GM18858 (cell line): Measurements from ENCODE around the gene CUBN.

ENCODE experiments used
- ATAC-seq: cut with Tn5 transposase; IDR thresholded peaks from one replicate; pipeline ENCODE4 v1.9.1; 2021; ENCODE audit not compliant: unreplicated experiment

CUBN gene

GRCh38 chr10:16954280-16955030, 175.2 kb downstream of the CUBN start:
- ATAC-seq = no peak

- ATAC-seq = no peak
Observed at GRCh38 chr10:16953270-16953669, 176.3 kb downstream of the CUBN start.

GRCh38 chr10:16952610-16953009, 177.0 kb downstream of the CUBN start:
- no peak for ATAC-seq

- no peak for ATAC-seq
Observed at GRCh38 chr10:16952080-16952479, 177.5 kb downstream of the CUBN start.

GRCh38 chr10:16950656-16951601, 178.7 kb downstream of the CUBN start:
- no peak for ATAC-seq

GRCh38 chr10:16949816-16950215, 179.8 kb downstream of the CUBN start:
- no peak for ATAC-seq

GRCh38 chr10:16948361-16948760, 181.2 kb downstream of the CUBN start:
- ATAC-seq = no peak

GRCh38 chr10:16947069-16947468, 182.5 kb downstream of the CUBN start:
- ATAC-seq = no peak

- no peak for ATAC-seq
Observed at GRCh38 chr10:16945593-16945992, 184.0 kb downstream of the CUBN start.

GRCh38 chr10:16944986-16945385, 184.6 kb downstream of the CUBN start:
- ATAC-seq = no peak

GRCh38 chr10:16944402-16944801, 185.2 kb downstream of the CUBN start:
- ATAC-seq = no peak

GRCh38 chr10:16943295-16944285, 186.0 kb downstream of the CUBN start:
- ATAC-seq = no peak

GRCh38 chr10:16942381-16943078, 187.1 kb downstream of the CUBN start:
- no peak for ATAC-seq

- no peak for ATAC-seq
Observed at GRCh38 chr10:16941870-16942269, 187.7 kb downstream of the CUBN start.

- ATAC-seq = no peak
Observed at GRCh38 chr10:16941067-16941466, 188.5 kb downstream of the CUBN start.

- no peak for ATAC-seq
Observed at GRCh38 chr10:16938952-16939351, 190.7 kb downstream of the CUBN start.

- no peak for ATAC-seq
Observed at GRCh38 chr10:16934461-16934860, 195.2 kb downstream of the CUBN start.

- no peak for ATAC-seq
Observed at GRCh38 chr10:16933783-16934182, 195.8 kb downstream of the CUBN start.

GRCh38 chr10:16931930-16932329, 197.7 kb downstream of the CUBN start:
- ATAC-seq = no peak

- ATAC-seq = no peak
Observed at GRCh38 chr10:16930540-16930939, 199.1 kb downstream of the CUBN start.
